Measurements from ENCODE around the gene VRTN. TPM values are rescaled to one million over a fixed set of nuclear protein-coding genes. Genes with fewer than 3 reads are reported as not detected.

The VRTN gene
- total and polyA plus RNA-seq, 2 donors, result 0.02 to 0.05 TPM

DNA sequence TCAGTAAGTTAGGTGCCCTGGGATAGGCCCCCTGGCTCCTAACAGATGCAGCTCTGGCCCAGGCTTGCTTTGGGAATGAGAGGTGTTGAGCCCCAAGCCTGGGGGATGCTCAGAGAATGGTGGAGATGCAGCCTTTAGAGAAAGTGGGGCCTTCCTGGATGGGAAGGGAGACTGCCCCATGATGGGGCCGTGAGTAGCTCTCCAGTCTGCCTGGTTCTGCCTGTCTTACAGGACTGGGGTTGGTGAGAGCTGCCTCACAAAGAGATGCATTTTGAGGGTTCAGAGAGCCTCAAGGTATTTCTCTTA, 523 bp upstream of the VRTN start:
- H3K4me3 ChIP-seq (ENCODE audit: low read length in 2 of 2), result no peak overlapping the region
- no peaks in the 10 kb centered on the region for H3K9me3 ChIP-seq (ENCODE audit: control insufficient read depth in 2 of 2, insufficient read depth in 1 of 2, low read length in 1 of 2)
- no peaks in the 10 kb centered on the region for H3K4me1 ChIP-seq (ENCODE audit: control insufficient read depth in 2 of 2, insufficient read depth in 2 of 2, low read length in 2 of 2)
- DNase-seq (ENCODE audit: low read depth in 6 of 9, low spot score in 9 of 9), result no peak
- no peak overlapping the region for H3K27ac ChIP-seq (ENCODE audit: low read depth in 1 of 2, low read length in 1 of 2)
- H3K36me3 ChIP-seq (ENCODE audit: control insufficient read depth in 2 of 2, insufficient read depth in 2 of 2, low read length in 1 of 2), result no peaks in the 10 kb centered on the region
- WGBS, result 97% methylated on average over 1 of the region's 1 CpG
- peaks cover 0 to 41% of the 10 kb centered on the region in 2 donors for H3K27me3 ChIP-seq (ENCODE audit: control insufficient read depth in 2 of 2, insufficient read depth in 1 of 2, low read length in 1 of 2)

GRCh38 chr14:74348735-74349463, 628 bp downstream of the VRTN start:
- Histone ChIP-seq H3K36me3 (ENCODE audit: control insufficient read depth in 2 of 2, insufficient read depth in 2 of 2, low read length in 1 of 2) (no peaks in the 10 kb centered on the region), H3K9me3 (ENCODE audit: control insufficient read depth in 2 of 2, insufficient read depth in 1 of 2, low read length in 1 of 2) (no peaks in the 10 kb centered on the region), H3K27me3 (ENCODE audit: control insufficient read depth in 2 of 2, insufficient read depth in 1 of 2, low read length in 1 of 2) (peaks cover 0 to 41% of the 10 kb centered on the region in 2 donors), H3K4me1 (ENCODE audit: control insufficient read depth in 2 of 2, insufficient read depth in 2 of 2, low read length in 2 of 2) (no peaks in the 10 kb centered on the region), H3K4me3 (ENCODE audit: low read length in 2 of 2) (no peak overlapping the region), H3K27ac (ENCODE audit: low read depth in 1 of 2, low read length in 1 of 2) (no peak overlapping the region)
- DNase-seq (ENCODE audit: low read depth in 6 of 9, low spot score in 9 of 9), result no peak
- WGBS, result 76% methylated on average over 17 of the region's 17 CpGs

GRCh38 chr14:74349757-74350156, 1.5 kb downstream of the VRTN start:
- no peaks in the 10 kb centered on the region for H3K36me3 ChIP-seq (ENCODE audit: control insufficient read depth in 2 of 2, insufficient read depth in 2 of 2, low read length in 1 of 2)
- no peak overlapping the region for H3K27ac ChIP-seq (ENCODE audit: low read depth in 1 of 2, low read length in 1 of 2)
- H3K9me3 ChIP-seq (ENCODE audit: control insufficient read depth in 2 of 2, insufficient read depth in 1 of 2, low read length in 1 of 2), result no peaks in the 10 kb centered on the region
- no peaks in the 10 kb centered on the region for H3K4me1 ChIP-seq (ENCODE audit: control insufficient read depth in 2 of 2, insufficient read depth in 2 of 2, low read length in 2 of 2)
- H3K27me3 ChIP-seq (ENCODE audit: control insufficient read depth in 2 of 2, insufficient read depth in 1 of 2, low read length in 1 of 2), result peaks cover 0 to 41% of the 10 kb centered on the region in 2 donors
- DNase-seq (ENCODE audit: low read depth in 6 of 9, low spot score in 9 of 9), result no peak
- H3K4me3 ChIP-seq (ENCODE audit: low read length in 2 of 2), result no peak overlapping the region
- WGBS, result 79% methylated on average over 4 of the region's 4 CpGs

DNA sequence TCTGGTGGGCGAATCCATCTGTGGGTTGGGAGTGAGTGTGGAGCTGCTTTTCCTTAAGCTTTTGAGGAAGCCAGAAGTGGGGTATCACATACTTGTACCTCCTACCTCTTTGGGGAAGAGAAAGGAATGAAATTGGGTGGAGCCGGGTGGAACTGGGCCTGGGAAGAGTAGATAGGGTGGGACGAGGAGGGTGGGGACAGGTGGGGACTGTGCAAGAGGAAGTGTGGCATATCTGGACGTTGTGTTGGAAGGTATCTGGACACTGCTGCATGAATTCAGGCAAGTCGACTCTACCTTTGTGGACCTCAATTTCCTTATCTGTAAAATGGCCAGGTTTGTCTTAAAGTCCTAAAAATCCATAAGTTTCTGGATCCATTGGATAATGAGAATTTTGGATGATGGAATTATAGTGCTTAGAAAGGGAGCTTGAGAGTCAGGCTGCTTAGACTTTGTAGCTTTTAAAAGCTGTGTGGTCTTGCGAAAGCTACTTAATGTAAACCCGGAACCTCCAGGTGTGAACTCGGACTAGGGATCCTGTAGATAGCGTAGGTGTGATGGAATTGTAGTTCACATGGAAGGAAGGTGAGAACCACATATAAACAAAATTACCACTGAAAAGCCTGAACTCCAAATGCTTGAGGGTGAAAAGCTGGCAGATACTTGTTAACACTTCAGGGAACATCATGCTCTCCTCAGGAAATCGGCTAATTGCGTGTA, 2.1 kb downstream of the VRTN start:
- 74% methylated on average over 11 of the region's 11 CpGs for WGBS
- no peaks in the 10 kb centered on the region for H3K36me3 ChIP-seq (ENCODE audit: control insufficient read depth in 2 of 2, insufficient read depth in 2 of 2, low read length in 1 of 2)
- DNase-seq (ENCODE audit: low read depth in 6 of 9, low spot score in 9 of 9), result no peak
- no peaks in the 10 kb centered on the region for H3K4me1 ChIP-seq (ENCODE audit: control insufficient read depth in 2 of 2, insufficient read depth in 2 of 2, low read length in 2 of 2)
- H3K4me3 ChIP-seq (ENCODE audit: low read length in 2 of 2), result no peak overlapping the region
- H3K9me3 ChIP-seq (ENCODE audit: control insufficient read depth in 2 of 2, insufficient read depth in 1 of 2, low read length in 1 of 2), result no peaks in the 10 kb centered on the region
- H3K27ac ChIP-seq (ENCODE audit: low read depth in 1 of 2, low read length in 1 of 2), result no peak overlapping the region
- H3K27me3 ChIP-seq (ENCODE audit: control insufficient read depth in 2 of 2, insufficient read depth in 1 of 2, low read length in 1 of 2), result peaks cover 0 to 41% of the 10 kb centered on the region in 2 donors

GRCh38 chr14:74350928-74351323, 2.7 kb downstream of the VRTN start:
- WGBS, result 19% methylated on average over 1 of the region's 1 CpG
- H3K4me1 ChIP-seq (ENCODE audit: control insufficient read depth in 2 of 2, insufficient read depth in 2 of 2, low read length in 2 of 2), result no peaks in the 10 kb centered on the region
- peaks cover 0 to 41% of the 10 kb centered on the region in 2 donors for H3K27me3 ChIP-seq (ENCODE audit: control insufficient read depth in 2 of 2, insufficient read depth in 1 of 2, low read length in 1 of 2)
- no peak overlapping the region for H3K4me3 ChIP-seq (ENCODE audit: low read length in 2 of 2)
- no peak for DNase-seq (ENCODE audit: low read depth in 6 of 9, low spot score in 9 of 9)
- no peak overlapping the region for H3K27ac ChIP-seq (ENCODE audit: low read depth in 1 of 2, low read length in 1 of 2)
- H3K36me3 ChIP-seq (ENCODE audit: control insufficient read depth in 2 of 2, insufficient read depth in 2 of 2, low read length in 1 of 2), result no peaks in the 10 kb centered on the region
- no peaks in the 10 kb centered on the region for H3K9me3 ChIP-seq (ENCODE audit: control insufficient read depth in 2 of 2, insufficient read depth in 1 of 2, low read length in 1 of 2)

GRCh38 chr14:74356892-74357575, 8.8 kb downstream of the VRTN start:
- Histone ChIP-seq H3K27me3 (ENCODE audit: control insufficient read depth in 2 of 2, insufficient read depth in 1 of 2, low read length in 1 of 2) (peaks cover 0 to 2% of the 10 kb centered on the region in 2 donors), H3K4me3 (ENCODE audit: low read length in 2 of 2) (no peak overlapping the region), H3K4me1 (ENCODE audit: control insufficient read depth in 2 of 2, insufficient read depth in 2 of 2, low read length in 2 of 2) (no peaks in the 10 kb centered on the region), H3K27ac (ENCODE audit: low read depth in 1 of 2, low read length in 1 of 2) (no peak overlapping the region), H3K9me3 (ENCODE audit: control insufficient read depth in 2 of 2, insufficient read depth in 1 of 2, low read length in 1 of 2) (peaks cover 0 to 1% of the 10 kb centered on the region in 2 donors), H3K36me3 (ENCODE audit: control insufficient read depth in 2 of 2, insufficient read depth in 2 of 2, low read length in 1 of 2) (no peaks in the 10 kb centered on the region)
- DNase-seq (ENCODE audit: low read depth in 6 of 9, low spot score in 9 of 9), result no peak
- WGBS, result 97% methylated on average over 32 of the region's 32 CpGs

GRCh38 chr14:74357585-74357984, 9.3 kb downstream of the VRTN start:
- WGBS, result 96% methylated on average over 19 of the region's 19 CpGs
- no peak overlapping the region for H3K4me3 ChIP-seq (ENCODE audit: low read length in 2 of 2)
- H3K4me1 ChIP-seq (ENCODE audit: control insufficient read depth in 2 of 2, insufficient read depth in 2 of 2, low read length in 2 of 2), result no peaks in the 10 kb centered on the region
- no peak for DNase-seq (ENCODE audit: low read depth in 6 of 9, low spot score in 9 of 9)
- no peak overlapping the region for H3K27ac ChIP-seq (ENCODE audit: low read depth in 1 of 2, low read length in 1 of 2)
- peaks cover 0 to 1% of the 10 kb centered on the region in 2 donors for H3K9me3 ChIP-seq (ENCODE audit: control insufficient read depth in 2 of 2, insufficient read depth in 1 of 2, low read length in 1 of 2)
- no peaks in the 10 kb centered on the region for H3K36me3 ChIP-seq (ENCODE audit: control insufficient read depth in 2 of 2, insufficient read depth in 2 of 2, low read length in 1 of 2)
- peaks cover 2% of the 10 kb centered on the region in 2 donors for H3K27me3 ChIP-seq (ENCODE audit: control insufficient read depth in 2 of 2, insufficient read depth in 1 of 2, low read length in 1 of 2)

GRCh38 chr14:74358176-74358829, 10.0 kb downstream of the VRTN start:
- no peaks in the 10 kb centered on the region for H3K36me3 ChIP-seq (ENCODE audit: control insufficient read depth in 2 of 2, insufficient read depth in 2 of 2, low read length in 1 of 2)
- no peaks in the 10 kb centered on the region for H3K4me1 ChIP-seq (ENCODE audit: control insufficient read depth in 2 of 2, insufficient read depth in 2 of 2, low read length in 2 of 2)
- H3K27me3 ChIP-seq (ENCODE audit: control insufficient read depth in 2 of 2, insufficient read depth in 1 of 2, low read length in 1 of 2), result peaks cover 2 to 6% of the 10 kb centered on the region in 2 donors
- peaks cover 0 to 1% of the 10 kb centered on the region in 2 donors for H3K9me3 ChIP-seq (ENCODE audit: control insufficient read depth in 2 of 2, insufficient read depth in 1 of 2, low read length in 1 of 2)
- WGBS, result 97% methylated on average over 17 of the region's 17 CpGs
- H3K4me3 ChIP-seq (ENCODE audit: low read length in 2 of 2), result no peak overlapping the region
- no peak for DNase-seq (ENCODE audit: low read depth in 6 of 9, low spot score in 9 of 9)
- H3K27ac ChIP-seq (ENCODE audit: low read depth in 1 of 2, low read length in 1 of 2), result no peak overlapping the region

- H3K4me3 ChIP-seq (ENCODE audit: low read length in 2 of 2), result no peak overlapping the region
- 83% methylated on average over 3 of the region's 3 CpGs for WGBS
- peaks cover 0 to 1% of the 10 kb centered on the region in 2 donors for H3K9me3 ChIP-seq (ENCODE audit: control insufficient read depth in 2 of 2, insufficient read depth in 1 of 2, low read length in 1 of 2)
- H3K36me3 ChIP-seq (ENCODE audit: control insufficient read depth in 2 of 2, insufficient read depth in 2 of 2, low read length in 1 of 2), result no peaks in the 10 kb centered on the region
- H3K27ac ChIP-seq (ENCODE audit: low read depth in 1 of 2, low read length in 1 of 2), result no peak overlapping the region
- no peak for DNase-seq (ENCODE audit: low read depth in 6 of 9, low spot score in 9 of 9)
- H3K27me3 ChIP-seq (ENCODE audit: control insufficient read depth in 2 of 2, insufficient read depth in 1 of 2, low read length in 1 of 2), result peaks cover 2 to 15% of the 10 kb centered on the region in 2 donors
- H3K4me1 ChIP-seq (ENCODE audit: control insufficient read depth in 2 of 2, insufficient read depth in 2 of 2, low read length in 2 of 2), result no peaks in the 10 kb centered on the region
Observed at GRCh38 chr14:74360163-74360562, 11.9 kb downstream of the VRTN start.

Data from thymus (tissue), 11 donors.